HAP-1 (cell line): Measurements from ENCODE around the gene TDRKH.

ENCODE experiments used
- DNase-seq, 2 experiments: peaks; one replicate each; pipeline ENCODE4 v3.0.0-alpha.2; 2016 to 2020; ENCODE audit warnings: low spot score in 2 of 2
- H3K27me3 ChIP-seq: fragments of 250-450 bp; sonication (Bioruptor Pico); 2 replicates; pipeline ENCODE4 v1.5.1; 2020; ENCODE audit warnings: low read depth, mild to moderate bottlenecking, moderate library complexity
- H3K36me3 ChIP-seq: fragments of 250-450 bp; sonication (Bioruptor Pico); replicated peaks from 2 replicates; pipeline ENCODE4 v1.5.1; 2020; ENCODE audit warnings: mild to moderate bottlenecking
- H3K4me1 ChIP-seq: fragments of 250-450 bp; sonication (Bioruptor Pico); 2 replicates; pipeline ENCODE4 v1.5.1; 2020; ENCODE audit warnings: mild to moderate bottlenecking
- H3K4me3 ChIP-seq: fragments of 250-450 bp; sonication (Bioruptor Pico); 2 replicates; pipeline ENCODE4 v1.5.1; 2020; ENCODE audit warnings: mild to moderate bottlenecking, moderate library complexity
- H3K9me3 ChIP-seq: fragments of 250-450 bp; sonication (Bioruptor Pico); 2 replicates; pipeline ENCODE4 v1.5.1; 2020; ENCODE audit warnings: mild to moderate bottlenecking, moderate library complexity
- in situ Hi-C: fragments of 300-500 bp; cut with MboI; formaldehyde crosslinking; loops from 3 replicates; pipeline ENCODE4 v1.14.3; 2020; ENCODE audit warnings: low sequenced_read_pairs, inconsistent platforms, mixed read lengths

The TDRKH gene

GRCh38 chr1:151816548-151817352 is 26.4 kb upstream of the TDRKH start:
- Histone ChIP-seq H3K4me3 (no peak overlapping the region), H3K9me3 (no peaks in the 10 kb centered on the region), H3K4me1 (no peaks in the 10 kb centered on the region), H3K36me3 (no peaks in the 10 kb centered on the region), H3K27me3 (no peaks in the 10 kb centered on the region)
- in situ Hi-C loops = no loop called here
- DNase-seq = no peak

DNA sequence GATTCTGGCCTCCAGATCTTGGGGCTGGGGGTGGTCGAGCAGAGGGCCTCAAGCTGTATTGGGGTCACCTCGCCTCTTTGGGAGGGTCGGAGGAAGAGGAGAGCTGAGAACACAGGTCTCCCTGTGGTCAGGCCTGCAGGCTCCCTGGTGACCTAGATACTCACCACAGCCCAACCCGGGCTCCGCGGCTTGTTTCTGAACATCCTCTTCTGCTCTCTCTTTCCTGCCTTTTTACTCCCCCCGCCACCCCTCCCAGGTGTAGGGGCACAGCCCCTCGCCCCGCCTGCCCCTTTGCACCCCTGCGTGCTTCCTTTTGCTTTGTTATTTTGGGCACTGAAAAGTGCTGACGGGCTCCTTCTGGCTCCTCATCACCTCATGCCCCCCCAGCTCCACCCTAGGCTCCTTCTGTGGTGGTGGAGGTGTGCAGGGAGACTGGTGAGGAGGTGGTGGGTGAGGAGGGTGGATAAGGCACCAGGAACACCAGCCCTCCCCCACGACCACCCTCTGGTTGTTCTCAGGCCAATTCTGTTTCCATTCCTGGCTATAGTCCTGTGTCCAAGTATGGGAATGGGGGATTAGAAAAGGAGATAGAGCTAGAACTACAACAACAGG is 25.5 kb upstream of the TDRKH start:
- in situ Hi-C loops = no loop called here

GRCh38 chr1:151814971-151815545 is 24.8 kb upstream of the TDRKH start:
- Histone ChIP-seq H3K36me3 (no peaks in the 10 kb centered on the region), H3K27me3 (no peaks in the 10 kb centered on the region), H3K4me3 (no peak overlapping the region), H3K9me3 (no peaks in the 10 kb centered on the region), H3K4me1 (peaks cover 9% of the 10 kb centered on the region)
- no peak for DNase-seq
- in situ Hi-C loops = no loop called here

More for the DNA sequence above, 25.5 kb upstream of the TDRKH start:
- no peaks in the 10 kb centered on the region for H3K9me3 ChIP-seq
- no peaks in the 10 kb centered on the region for H3K27me3 ChIP-seq
- no peaks in the 10 kb centered on the region for H3K36me3 ChIP-seq
- no peak overlapping the region for H3K4me3 ChIP-seq
- DNase-seq = no peak
- H3K4me1 ChIP-seq = peaks cover 1% of the 10 kb centered on the region; the same call in 1 of the 2 replicates

GRCh38 chr1:151814426-151814825 is 24.1 kb upstream of the TDRKH start:
- Histone ChIP-seq H3K4me1 (peaks cover 14% of the 10 kb centered on the region), H3K4me3 (no peak overlapping the region), H3K36me3 (no peaks in the 10 kb centered on the region), H3K9me3 (no peaks in the 10 kb centered on the region), H3K27me3 (no peaks in the 10 kb centered on the region)
- in situ Hi-C loops = no loop called here
- DNase-seq = no peak

- DNase-seq = no peak
- H3K4me1 ChIP-seq = peaks cover 20% of the 10 kb centered on the region
- H3K27me3 ChIP-seq = no peaks in the 10 kb centered on the region
- H3K36me3 ChIP-seq = no peaks in the 10 kb centered on the region
- no peak overlapping the region for H3K4me3 ChIP-seq
- H3K9me3 ChIP-seq = no peaks in the 10 kb centered on the region
- in situ Hi-C loops = no loop called here
Observed at GRCh38 chr1:151813271-151813977, 23.1 kb upstream of the TDRKH start.

- Histone ChIP-seq H3K36me3 (no peaks in the 10 kb centered on the region), H3K4me1 (peaks cover 20% of the 10 kb centered on the region), H3K27me3 (no peaks in the 10 kb centered on the region), H3K4me3 (no peak overlapping the region), H3K9me3 (no peaks in the 10 kb centered on the region)
- DNase-seq = no peak
- in situ Hi-C loops = no loop called here
Observed at GRCh38 chr1:151811181-151811580, 20.9 kb upstream of the TDRKH start.

DNA sequence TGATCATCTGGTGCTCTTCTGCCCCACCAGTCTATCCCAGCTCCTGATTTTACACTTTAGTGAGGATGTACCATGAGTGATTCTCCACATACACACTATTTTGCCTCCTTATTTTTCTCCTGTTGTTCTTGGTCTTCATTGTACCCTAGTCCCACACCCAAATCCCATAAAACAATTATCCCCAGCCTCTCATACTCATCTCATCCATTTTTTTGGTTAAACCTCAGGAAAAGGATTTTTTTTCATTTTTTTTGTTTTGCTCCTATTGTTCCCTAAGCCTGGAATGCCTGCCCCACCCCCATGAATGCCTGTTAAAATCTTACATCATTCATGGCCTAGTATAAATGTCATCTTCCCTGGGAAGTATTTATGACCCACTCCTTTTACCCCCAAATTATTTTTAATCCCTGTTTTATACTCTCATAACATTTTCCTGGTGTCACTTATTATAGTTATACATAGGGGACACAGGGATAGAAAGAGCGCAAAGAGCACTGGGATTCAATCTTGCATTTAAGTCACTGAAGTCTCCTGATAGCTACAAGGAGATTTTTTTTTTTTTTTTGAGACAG is 19.8 kb upstream of the TDRKH start:
- Histone ChIP-seq H3K27me3 (peaks cover under 1% of the 10 kb centered on the region; the same call in 1 of the 2 replicates), H3K36me3 (no peaks in the 10 kb centered on the region), H3K4me3 (no peak overlapping the region), H3K9me3 (no peaks in the 10 kb centered on the region), H3K4me1 (peaks cover 20% of the 10 kb centered on the region)
- DNase-seq = peak; percentile 83 to 84
- in situ Hi-C loops = loop anchor here (10.0 kb wide), 1 partner anchor 55 kb away; no protein-coding TSS in a partner anchor

DNA sequence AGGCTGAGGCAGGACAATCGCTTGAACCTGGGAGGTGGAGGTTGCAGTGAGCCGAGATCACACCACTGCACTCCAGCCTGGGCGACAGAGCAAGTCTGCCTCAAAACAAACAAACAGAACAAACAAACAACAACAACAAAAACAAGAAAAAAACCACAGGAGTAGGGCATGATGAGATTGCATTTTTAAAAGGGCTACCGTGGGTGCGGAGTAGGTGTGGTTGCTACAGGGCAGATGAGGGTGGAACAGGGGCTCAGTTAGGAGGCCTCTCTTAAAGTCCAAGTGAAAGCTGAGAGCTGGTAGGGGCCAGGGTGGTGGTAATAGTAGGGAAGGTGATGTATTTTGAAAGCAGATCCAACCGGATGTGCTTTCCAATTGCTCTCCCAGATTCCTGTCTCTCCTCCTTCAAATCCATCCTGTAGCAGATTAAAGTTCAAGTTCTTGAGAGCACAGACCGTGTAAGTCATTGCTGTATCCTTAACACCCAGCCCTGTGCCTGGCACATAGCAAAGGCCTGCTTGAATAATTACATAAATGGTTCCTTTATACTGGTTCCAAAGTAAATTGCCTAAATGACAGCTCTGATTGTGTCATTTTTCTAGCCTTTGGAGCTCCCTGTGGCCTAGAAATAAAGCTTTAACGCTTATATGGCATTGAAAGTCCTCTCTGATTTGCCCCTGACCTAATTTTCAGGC is 19.1 kb upstream of the TDRKH start:
- in situ Hi-C loops = loop anchor here (10.0 kb wide), 1 partner anchor 55 kb away; no protein-coding TSS in a partner anchor
- peak; percentile 22 to 25 for DNase-seq
- H3K4me1 ChIP-seq = peaks cover 20% of the 10 kb centered on the region
- H3K36me3 ChIP-seq = no peaks in the 10 kb centered on the region
- peaks cover 7% of the 10 kb centered on the region; the same call in 1 of the 2 replicates for H3K27me3 ChIP-seq
- no peak overlapping the region for H3K4me3 ChIP-seq
- no peaks in the 10 kb centered on the region for H3K9me3 ChIP-seq

GRCh38 chr1:151807766-151808165 is 17.5 kb upstream of the TDRKH start:
- peaks cover 10% of the 10 kb centered on the region; the same call in 1 of the 2 replicates for H3K27me3 ChIP-seq

GRCh38 chr1:151807131-151807530 is 16.8 kb upstream of the TDRKH start:
- DNase-seq = no peak
- no peaks in the 10 kb centered on the region for H3K36me3 ChIP-seq
- H3K9me3 ChIP-seq = no peaks in the 10 kb centered on the region
- H3K4me1 ChIP-seq = peaks cover 20% of the 10 kb centered on the region
- in situ Hi-C loops = loop anchor here (10.0 kb wide), 1 partner anchor 58 kb away; no protein-coding TSS in a partner anchor
- H3K4me3 ChIP-seq = no peak overlapping the region
- peaks cover 10% of the 10 kb centered on the region; the same call in 1 of the 2 replicates for H3K27me3 ChIP-seq

More at GRCh38 chr1:151807766-151808165, 17.5 kb upstream of the TDRKH start:
- in situ Hi-C loops = loop anchor here (10.0 kb wide), 1 partner anchor 57 kb away; no protein-coding TSS in a partner anchor
- peaks cover 20% of the 10 kb centered on the region for H3K4me1 ChIP-seq
- H3K4me3 ChIP-seq = no peak overlapping the region
- no peak for DNase-seq
- no peaks in the 10 kb centered on the region for H3K36me3 ChIP-seq
- H3K9me3 ChIP-seq = no peaks in the 10 kb centered on the region

DNA sequence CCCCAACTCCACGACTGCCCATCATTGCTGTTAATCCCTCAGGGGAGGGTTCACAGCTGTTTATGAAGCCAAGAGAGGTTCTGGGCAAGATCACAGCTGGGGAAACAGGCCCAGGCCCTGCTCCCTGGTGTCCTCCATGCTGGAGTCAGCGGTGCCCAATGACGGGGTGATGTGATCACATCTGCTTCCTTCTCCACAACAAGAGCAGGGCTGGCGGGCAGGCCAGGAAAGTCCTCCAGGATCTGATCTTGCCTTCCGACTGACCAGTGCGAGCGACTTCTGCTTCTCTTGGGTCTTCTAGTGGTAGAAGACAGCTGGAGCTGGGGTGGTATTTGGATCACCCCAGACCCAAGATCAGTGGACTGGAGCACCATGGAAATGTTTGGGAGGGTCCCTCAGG is 15.9 kb upstream of the TDRKH start:
- Histone ChIP-seq H3K9me3 (no peaks in the 10 kb centered on the region), H3K4me1 (peaks cover 20% of the 10 kb centered on the region), H3K27me3 (peaks cover 10% of the 10 kb centered on the region; the same call in 1 of the 2 replicates), H3K36me3 (no peaks in the 10 kb centered on the region), H3K4me3 (no peak overlapping the region)
- in situ Hi-C loops = loop anchor here (10.0 kb wide), 1 partner anchor 59 kb away; no protein-coding TSS in a partner anchor
- no peak for DNase-seq

DNA sequence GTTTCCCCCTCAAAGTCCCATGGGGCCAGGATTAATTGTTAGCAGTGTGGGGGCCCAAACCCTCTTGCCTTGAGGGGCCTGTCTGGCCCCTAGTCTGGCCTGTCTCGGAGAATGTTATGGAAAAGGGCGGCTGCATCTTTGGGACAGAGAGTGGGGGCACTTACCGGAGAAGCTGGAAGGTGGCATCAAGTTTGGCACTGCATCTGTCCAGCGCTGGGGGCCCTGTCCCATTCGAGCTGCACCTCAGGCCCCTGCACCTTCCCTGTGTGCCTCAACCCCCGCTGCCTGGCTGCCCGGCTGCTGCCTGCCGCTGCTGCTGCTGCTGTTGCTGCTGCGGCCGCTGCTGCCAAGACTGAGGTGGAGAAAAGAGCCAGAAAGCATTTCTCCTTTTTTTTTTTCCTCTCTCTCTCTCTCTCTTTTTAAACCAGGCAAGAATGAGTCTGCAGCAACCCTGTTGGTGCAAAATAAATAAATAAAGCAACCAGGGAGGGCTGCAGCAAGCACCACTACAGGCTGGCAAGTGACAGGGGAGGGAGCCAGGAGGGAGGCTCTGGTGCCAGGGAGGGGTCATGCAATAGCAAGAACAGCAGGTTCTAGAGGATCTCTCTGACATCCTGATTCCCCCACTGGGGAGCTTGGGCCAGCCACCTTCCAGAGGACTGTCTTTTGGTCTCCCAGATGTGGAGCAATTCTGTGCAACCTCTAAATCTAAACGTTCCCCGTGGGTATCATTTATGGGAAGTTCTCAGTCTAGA is 14.9 kb upstream of the TDRKH start, which contains the start of gene LINGO4:
LINGO4 (minus strand) TSS at position 354 of the 755 bp plus-strand sequence. CDS start 2,715 bp downstream, outside the sequence.
- no peaks in the 10 kb centered on the region for H3K36me3 ChIP-seq
- H3K9me3 ChIP-seq = no peaks in the 10 kb centered on the region
- DNase-seq = no peak
- H3K4me1 ChIP-seq = peaks cover 13% of the 10 kb centered on the region
- in situ Hi-C loops = loop anchor here (10.0 kb wide), 1 partner anchor 60 kb away; no protein-coding TSS in a partner anchor
- H3K4me3 ChIP-seq = no peak within 1 kb of the TSS
- peaks cover 14% of the 10 kb centered on the region; the same call in 1 of the 2 replicates for H3K27me3 ChIP-seq
